ENCODE data around the gene CD69.

The CD69 gene

DNA sequence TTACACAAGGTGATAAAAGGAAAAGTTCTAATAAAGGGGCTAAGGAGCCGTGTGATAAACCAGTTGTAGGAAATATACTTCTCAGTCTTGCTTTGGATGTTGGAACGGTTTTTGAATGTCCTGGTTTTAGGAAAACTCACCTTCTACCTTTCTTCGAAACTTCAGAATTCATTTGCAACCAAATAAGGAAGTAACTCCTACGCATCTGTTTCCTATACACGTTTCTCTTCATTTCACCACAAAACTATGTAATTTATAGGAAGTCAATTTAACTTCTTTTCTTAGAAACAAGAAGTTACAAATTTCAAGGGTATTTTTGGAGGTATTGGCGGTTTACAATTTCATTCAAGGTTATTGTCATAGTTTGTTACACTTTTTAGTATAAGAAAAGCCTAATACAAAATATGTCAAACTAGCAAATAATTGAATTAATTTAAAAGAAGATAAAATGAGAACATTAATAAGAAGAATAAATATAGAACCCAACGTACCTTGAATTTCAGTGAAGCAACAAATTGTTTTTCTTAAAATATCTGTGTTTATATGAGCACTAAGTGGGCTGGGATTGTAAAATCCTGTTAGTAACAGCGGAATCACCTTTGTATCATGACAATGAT lies 33.2 kb upstream of the CD69 start:
- TF ChIP-seq, protein P1, sequence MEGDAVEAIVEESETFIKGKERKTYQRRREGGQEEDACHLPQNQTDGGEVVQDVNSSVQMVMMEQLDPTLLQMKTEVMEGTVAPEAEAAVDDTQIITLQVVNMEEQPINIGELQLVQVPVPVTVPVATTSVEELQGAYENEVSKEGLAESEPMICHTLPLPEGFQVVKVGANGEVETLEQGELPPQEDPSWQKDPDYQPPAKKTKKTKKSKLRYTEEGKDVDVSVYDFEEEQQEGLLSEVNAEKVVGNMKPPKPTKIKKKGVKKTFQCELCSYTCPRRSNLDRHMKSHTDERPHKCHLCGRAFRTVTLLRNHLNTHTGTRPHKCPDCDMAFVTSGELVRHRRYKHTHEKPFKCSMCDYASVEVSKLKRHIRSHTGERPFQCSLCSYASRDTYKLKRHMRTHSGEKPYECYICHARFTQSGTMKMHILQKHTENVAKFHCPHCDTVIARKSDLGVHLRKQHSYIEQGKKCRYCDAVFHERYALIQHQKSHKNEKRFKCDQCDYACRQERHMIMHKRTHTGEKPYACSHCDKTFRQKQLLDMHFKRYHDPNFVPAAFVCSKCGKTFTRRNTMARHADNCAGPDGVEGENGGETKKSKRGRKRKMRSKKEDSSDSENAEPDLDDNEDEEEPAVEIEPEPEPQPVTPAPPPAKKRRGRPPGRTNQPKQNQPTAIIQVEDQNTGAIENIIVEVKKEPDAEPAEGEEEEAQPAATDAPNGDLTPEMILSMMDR (IDR thresholded peaks at IDR 0.05; ENCODE audit: extremely low read depth, insufficient read depth, missing control alignments): no peak
- in situ Hi-C loops (cut with MboI; ENCODE audit: low pct_unique_long_range_greater_than_20kb, low sequenced_read_pairs, unreplicated experiment): no loop called here
- no peak for DNase-seq (ENCODE audit: low spot score)

GRCh38 chr12:9792961-9793617 lies 32.4 kb upstream of the CD69 start:
- in situ Hi-C loops (cut with MboI; ENCODE audit: low pct_unique_long_range_greater_than_20kb, low sequenced_read_pairs, unreplicated experiment): no loop called here
- TF ChIP-seq, protein P1 (IDR thresholded peaks at IDR 0.05; ENCODE audit: extremely low read depth, insufficient read depth, missing control alignments): no peak
- no peak for DNase-seq (ENCODE audit: low spot score)

DNA sequence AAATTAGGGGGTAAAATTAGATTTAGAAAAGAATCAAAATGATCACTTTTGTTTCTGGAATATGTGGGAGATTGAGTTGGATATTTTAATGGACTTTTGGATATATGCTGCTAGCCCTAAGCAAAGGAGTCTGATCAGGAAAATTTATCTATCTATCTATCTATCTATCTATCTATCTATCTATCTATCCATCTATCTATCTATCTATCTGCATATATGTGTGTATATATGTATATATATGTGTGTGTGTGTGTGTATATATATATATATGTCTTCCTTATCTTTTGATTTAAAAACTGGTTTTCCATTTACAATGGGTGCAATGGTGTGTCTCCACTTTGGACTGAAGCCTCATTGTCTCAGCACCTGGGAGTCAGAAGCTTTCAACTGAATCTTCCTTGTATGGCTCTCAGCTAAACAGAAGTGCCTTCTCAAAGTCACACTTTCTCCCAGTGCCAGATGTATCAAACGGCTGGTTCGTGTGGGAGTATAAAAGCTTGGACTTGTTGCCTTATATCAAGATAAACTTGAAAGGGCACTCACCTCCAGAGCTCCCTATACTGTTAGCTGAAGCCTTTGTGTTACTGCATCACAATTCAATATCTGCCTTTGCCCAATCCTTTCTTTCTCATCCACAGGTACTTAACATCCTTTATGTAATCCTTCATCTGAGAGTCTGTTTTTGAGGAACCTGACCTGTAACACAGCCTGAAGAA lies 31.6 kb upstream of the CD69 start:
- TF ChIP-seq, protein P1 (IDR thresholded peaks at IDR 0.05; ENCODE audit: extremely low read depth, insufficient read depth, missing control alignments): no peak
- in situ Hi-C loops (cut with MboI; ENCODE audit: low pct_unique_long_range_greater_than_20kb, low sequenced_read_pairs, unreplicated experiment): no loop called here
- no peak for DNase-seq (ENCODE audit: low spot score)

DNA sequence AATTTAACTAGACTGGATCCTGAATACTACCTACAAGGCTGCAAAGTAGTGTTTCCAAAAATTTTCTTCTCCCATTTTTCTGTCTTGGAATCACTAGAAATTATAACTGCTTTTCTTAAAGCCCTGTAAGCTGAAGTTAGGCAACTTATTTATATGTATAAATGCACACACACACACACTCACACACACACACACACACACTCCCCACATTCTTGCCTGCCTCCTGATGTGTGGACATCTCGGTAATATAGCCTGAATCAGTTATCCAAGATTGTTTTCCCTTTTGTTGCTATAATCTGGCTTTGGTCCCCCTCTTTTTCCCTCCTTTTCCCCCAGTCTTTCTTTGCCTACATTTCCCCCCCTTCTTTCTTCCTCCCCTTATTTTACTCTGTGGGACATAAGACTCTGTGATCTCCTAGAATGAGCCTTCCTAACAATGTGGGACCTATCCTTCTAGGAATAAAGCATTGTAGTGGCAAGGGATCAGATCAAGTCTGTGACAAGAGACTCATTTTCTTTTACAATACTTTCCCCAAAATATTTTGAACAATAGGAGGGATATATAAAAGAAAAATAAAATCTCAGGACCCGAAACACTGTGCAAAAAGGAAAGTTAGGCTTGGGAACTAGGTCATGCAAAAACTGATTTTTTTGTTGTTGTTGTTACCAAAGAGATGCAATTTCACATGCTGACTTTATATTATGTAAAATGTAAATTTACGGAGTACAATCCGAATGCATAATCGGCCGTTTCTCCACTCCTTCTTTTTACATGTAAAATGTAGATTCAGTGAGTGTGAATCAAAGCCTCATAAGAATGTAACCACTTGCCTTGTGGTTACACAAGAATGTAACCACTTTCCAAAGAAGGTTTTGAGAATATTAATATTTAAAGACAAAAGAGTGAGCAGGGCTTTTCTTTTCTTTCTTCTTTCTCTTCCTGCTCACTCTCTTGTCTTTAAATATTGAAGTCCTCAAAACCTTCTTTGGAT lies 26.3 kb upstream of the CD69 start:
- in situ Hi-C loops (cut with MboI; ENCODE audit: low pct_unique_long_range_greater_than_20kb, low sequenced_read_pairs, unreplicated experiment): no loop called here
- TF ChIP-seq, protein P1 (IDR thresholded peaks at IDR 0.05; ENCODE audit: extremely low read depth, insufficient read depth, missing control alignments): no peak
- no peak for DNase-seq (ENCODE audit: low spot score)

DNA sequence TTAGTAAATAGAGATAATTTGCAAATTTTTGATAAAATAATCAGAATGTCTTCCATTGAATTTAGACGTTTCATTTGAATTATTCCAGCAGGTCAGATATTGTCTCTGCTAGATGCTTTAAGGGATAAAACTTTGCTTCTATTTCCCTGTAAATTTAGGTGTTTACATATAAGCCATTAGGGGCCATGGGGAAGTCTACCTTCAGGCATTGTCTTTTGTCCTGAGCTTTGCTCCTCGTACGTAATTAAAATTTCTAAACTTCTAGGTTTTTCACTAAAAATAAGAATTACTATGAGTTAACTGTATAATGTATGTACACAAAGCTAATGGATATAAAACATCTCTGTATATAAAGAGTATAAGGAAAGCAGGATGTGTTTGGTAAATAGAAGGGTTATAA lies 24.1 kb upstream of the CD69 start:
- TF ChIP-seq, protein P1 (IDR thresholded peaks at IDR 0.05; ENCODE audit: extremely low read depth, insufficient read depth, missing control alignments): no peak
- no peak for DNase-seq (ENCODE audit: low spot score)
- in situ Hi-C loops (cut with MboI; ENCODE audit: low pct_unique_long_range_greater_than_20kb, low sequenced_read_pairs, unreplicated experiment): no loop called here

DNA sequence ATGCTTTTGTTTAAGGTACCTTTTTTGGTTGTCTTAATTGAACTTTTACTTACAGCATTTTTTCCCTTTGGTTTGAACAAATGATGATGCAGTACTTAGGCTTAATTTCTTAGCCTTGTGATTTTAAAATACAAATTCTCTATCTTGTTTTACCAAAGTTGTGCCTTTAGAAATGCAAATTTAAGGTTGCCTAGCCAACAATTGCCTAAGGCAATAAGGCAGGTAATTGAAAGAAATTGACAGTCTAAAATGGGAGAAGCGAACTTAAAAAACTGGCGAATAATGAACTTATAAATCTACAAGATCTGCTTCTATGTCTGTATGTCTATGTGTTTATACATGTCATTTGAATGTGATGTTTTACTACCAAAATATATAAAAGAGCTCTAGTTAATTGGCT lies 23.6 kb upstream of the CD69 start:
- no peak for DNase-seq (ENCODE audit: low spot score)
- TF ChIP-seq, protein P1 (IDR thresholded peaks at IDR 0.05; ENCODE audit: extremely low read depth, insufficient read depth, missing control alignments): no peak
- in situ Hi-C loops (cut with MboI; ENCODE audit: low pct_unique_long_range_greater_than_20kb, low sequenced_read_pairs, unreplicated experiment): no loop called here
